GM13976 (cell line): ENCODE measurements around the gene TMEM37.

Experiments
- DNase-seq: peaks from one replicate; pipeline ENCODE4 v3.0.0; 2012; ENCODE audit warnings: low spot score
- in situ Hi-C: fragments of 300-500 bp; cut with MboI; formaldehyde crosslinking; loops from one replicate; pipeline ENCODE4 v1.12.0; 2022; ENCODE audit warnings: low sequenced_read_pairs, mixed read lengths, inconsistent platforms; ENCODE audit not compliant: unreplicated experiment
- TF ChIP-seq, protein P1 (sequence below): IDR thresholded peaks from 2 replicates; pipeline ENCODE4 v1.5.1; 2012; ENCODE audit warnings: borderline replicate concordance, mild to moderate bottlenecking; ENCODE audit not compliant: insufficient read depth; ENCODE audit errors: extremely low read depth, missing control alignments, control extremely low read depth

TMEM37 gene, protein sequence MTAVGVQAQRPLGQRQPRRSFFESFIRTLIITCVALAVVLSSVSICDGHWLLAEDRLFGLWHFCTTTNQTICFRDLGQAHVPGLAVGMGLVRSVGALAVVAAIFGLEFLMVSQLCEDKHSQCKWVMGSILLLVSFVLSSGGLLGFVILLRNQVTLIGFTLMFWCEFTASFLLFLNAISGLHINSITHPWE

DNA sequence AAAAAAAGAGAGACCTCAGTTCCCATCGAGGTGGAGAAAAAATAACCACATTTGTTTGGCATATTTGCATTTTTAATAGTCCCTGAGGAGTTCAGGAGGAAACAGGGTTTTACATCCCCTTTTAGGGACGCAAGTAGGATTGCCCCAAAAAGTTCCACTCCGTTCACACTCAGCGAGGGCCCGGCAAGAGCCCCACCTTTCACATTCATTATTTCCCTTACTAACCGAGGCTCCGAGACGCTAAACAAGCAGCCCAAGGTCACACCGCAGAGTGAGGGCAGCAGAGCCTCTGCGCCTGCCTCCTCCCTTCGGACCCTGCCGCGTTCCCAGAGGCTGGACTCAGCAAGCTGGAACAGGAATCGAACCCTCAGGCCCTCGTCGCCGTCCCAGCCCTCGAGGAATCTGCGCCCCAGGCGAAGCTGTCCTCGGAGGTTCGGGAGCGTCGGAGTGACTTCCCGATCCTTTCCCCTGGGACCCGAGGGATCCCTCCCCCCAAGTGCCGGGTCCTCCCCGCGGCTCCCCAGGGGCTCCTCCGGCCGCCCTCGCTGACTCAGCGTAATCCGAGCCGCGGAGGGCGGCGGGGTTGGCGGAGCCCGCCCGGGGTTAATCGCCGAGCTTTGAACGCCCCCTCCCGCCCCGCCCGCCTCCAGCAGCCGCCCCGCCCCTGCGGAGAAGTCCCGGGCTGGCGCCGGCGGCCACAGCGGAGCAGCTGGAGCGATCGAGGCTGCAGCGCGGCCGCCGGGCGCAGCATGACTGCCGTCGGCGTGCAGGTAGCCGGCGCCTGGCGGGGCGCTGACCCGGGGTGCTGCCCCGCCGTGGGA is at the start of gene TMEM37:
TMEM37 (plus strand) TSS at position 700 of the 821 bp plus-strand sequence; CDS start at position 750, 50 bp downstream.
- peak; percentile 86 for DNase-seq
- TF ChIP-seq, protein P1, sequence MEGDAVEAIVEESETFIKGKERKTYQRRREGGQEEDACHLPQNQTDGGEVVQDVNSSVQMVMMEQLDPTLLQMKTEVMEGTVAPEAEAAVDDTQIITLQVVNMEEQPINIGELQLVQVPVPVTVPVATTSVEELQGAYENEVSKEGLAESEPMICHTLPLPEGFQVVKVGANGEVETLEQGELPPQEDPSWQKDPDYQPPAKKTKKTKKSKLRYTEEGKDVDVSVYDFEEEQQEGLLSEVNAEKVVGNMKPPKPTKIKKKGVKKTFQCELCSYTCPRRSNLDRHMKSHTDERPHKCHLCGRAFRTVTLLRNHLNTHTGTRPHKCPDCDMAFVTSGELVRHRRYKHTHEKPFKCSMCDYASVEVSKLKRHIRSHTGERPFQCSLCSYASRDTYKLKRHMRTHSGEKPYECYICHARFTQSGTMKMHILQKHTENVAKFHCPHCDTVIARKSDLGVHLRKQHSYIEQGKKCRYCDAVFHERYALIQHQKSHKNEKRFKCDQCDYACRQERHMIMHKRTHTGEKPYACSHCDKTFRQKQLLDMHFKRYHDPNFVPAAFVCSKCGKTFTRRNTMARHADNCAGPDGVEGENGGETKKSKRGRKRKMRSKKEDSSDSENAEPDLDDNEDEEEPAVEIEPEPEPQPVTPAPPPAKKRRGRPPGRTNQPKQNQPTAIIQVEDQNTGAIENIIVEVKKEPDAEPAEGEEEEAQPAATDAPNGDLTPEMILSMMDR, result no peak
- in situ Hi-C loops, result no loop called here

DNA sequence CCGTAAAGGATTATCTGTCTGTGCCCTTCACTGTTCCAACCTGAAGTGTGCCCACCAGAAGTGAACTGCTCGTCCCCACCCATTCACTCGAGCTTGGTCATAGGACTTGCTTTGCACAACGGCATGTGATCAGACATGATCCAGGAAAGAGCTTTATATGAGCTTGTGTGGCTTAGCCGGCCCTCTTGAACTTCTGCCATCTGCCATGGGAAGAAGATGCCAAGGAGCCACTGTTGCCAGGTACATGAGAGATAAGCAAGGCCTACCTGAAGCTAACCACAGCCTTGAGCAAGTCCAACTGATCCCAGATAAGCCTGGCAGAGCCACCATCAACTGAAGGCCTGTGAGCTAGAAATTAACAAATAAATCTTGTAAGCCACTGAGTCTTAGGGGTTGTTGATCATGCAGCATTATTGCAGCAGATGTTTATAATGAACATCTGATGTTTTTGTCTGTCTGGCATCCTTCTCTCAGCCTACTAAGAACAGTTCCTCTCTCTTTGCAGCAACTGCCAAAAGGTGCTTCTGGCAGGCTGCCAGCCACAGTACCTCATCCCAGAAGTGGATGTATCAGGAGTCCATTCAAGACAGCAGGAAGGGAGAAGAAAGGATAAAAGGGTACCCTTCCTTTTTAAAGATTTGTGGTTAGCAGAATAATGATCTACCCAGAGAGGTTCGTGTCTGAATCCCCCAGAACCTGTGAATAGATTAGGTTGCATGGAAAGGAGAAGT is 48.1 kb upstream of the TMEM37 start:
- in situ Hi-C loops, result no loop called here
- no peak for DNase-seq
- TF ChIP-seq, protein P1, result no peak

DNA sequence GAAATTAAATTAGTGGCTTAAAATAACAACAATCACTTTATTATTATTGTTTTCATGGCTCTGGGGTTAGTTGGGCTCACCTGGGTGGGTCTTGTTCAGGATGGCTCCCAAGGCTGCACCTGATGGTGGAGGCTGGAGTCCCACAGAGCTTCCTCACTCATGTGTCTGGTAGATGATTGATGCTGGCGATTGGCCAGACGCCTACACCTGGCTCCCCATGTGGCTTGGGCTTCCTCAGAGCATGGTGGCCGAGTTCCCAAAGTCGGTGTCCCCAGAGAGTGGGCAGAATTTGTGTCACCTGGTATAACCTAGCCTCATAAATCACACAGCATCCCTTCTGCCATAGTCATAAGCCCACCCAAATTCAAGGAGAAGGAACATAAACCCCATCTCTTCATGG is 46.7 kb upstream of the TMEM37 start:
- TF ChIP-seq, protein P1, result no peak
- in situ Hi-C loops, result no loop called here
- DNase-seq, result no peak

DNA sequence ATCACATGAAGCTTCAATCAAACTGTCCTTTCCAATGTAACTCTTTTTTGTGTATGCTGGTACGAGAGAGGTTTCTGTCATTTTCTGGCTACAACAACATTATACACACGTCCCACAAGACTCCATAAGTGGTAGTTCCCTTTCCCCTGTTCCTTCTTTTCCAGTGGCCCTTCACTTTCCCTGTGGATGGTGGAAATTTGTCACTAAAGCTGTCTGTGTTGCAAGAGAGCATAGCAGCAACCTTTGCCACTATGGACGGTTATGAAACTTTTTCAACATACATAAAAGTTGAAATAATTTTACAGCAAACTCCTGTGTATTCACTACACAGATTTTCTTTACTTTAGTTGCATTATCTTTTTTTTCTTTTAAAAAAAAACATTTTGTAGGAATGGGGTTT is 46.2 kb upstream of the TMEM37 start:
- no peak for DNase-seq
- in situ Hi-C loops, result no loop called here
- TF ChIP-seq, protein P1, result no peak

DNA sequence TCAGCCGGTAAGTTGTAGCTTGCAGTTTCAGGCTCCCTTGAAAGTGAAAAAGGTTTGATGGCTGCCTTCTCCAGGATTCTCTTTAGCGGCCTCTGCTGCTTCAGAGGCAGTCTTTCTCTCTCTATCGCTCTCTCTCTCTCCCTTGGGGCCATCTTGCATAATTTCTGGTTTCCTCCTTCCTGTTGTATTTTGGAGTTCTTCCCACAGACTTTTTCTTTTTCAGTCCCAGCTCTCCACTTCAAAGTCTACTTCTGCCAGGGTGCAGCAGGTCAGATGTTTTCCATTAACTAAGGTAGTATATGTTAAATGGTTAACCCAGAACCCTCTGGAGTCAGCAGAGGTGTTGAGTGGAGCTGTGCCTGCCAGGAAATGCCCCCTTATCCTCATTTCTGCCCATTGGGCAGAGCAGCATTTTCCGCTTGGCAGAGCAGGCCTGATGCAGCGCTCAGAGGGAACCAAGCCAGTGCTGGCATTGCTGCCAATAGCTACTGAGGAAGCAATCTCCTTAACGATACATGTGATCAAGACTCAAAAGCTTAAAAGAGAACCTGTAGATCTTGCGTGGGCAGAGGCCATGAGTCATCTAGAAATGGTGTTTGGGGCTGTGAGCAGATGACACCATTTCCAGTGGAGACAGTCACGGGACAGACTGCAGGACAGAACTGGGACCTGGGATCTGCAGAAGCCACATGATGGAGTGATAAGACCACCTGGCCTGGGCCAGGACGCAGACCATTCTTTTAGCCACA is 44.1 kb upstream of the TMEM37 start:
- TF ChIP-seq, protein P1, result no peak
- peak; percentile 73 for DNase-seq
- in situ Hi-C loops, result no loop called here
